GM21619 (cell line): ENCODE data around the gene DOCK7.
"Not testable (repeated sequence)": the region's sequence is repeated elsewhere in the genome, so short reads cannot be mapped to it uniquely, and the experiment has no call there.

ENCODE experiments used
- ATAC-seq: cut with Tn5 transposase; IDR thresholded peaks from one replicate; pipeline ENCODE4 v1.9.1; 2021; ENCODE audit not compliant: unreplicated experiment

DOCK7 gene

GRCh38 chr1:62621907-62622306, 66.3 kb downstream of the DOCK7 start:
- peak; percentile 97 for ATAC-seq

- ATAC-seq = no peak
Observed at GRCh38 chr1:62613890-62614289, 74.3 kb downstream of the DOCK7 start.

DNA sequence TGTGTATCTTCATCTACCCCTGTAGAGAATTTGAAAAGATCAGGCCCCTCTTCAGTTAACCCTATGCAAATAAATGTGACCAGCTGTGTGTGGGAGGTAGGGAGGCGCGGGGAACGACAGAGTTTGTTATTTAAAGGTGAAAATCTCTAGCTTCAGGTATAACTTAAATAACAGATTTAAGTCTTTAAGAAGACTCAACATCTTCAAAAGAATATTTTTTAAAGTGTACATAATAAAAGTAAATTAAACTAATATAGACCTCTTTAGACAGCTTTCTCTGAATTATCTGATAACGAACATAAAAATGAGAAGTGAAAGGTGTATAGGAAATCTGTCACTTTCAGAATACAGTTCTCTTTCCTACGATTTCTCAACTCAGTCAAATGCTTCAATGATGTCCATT, 74.9 kb downstream of the DOCK7 start:
- ATAC-seq = peak; percentile 94

- ATAC-seq = no peak
Observed at GRCh38 chr1:62612770-62613169, 75.4 kb downstream of the DOCK7 start.

GRCh38 chr1:62610588-62610987, 77.6 kb downstream of the DOCK7 start:
- ATAC-seq = not testable (repeated sequence)

DNA sequence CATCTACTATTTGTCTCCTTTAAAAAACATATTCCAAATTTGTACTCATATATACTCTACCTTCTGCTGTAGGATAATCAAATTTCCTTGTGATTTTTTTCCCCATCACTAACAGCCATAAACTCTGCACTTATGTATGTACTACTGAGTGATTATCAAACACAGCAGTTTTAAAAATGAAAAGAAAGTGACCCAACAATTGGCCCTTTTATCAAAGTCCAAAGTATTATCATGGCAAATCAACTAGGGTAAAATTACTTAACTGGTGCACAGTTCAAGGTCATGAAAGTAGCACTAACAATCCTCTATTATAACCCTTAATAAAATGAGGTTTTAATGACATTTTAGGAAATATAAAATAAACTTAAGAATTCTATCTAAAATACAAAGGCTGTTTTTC, 79.3 kb downstream of the DOCK7 start:
- no peak for ATAC-seq

DNA sequence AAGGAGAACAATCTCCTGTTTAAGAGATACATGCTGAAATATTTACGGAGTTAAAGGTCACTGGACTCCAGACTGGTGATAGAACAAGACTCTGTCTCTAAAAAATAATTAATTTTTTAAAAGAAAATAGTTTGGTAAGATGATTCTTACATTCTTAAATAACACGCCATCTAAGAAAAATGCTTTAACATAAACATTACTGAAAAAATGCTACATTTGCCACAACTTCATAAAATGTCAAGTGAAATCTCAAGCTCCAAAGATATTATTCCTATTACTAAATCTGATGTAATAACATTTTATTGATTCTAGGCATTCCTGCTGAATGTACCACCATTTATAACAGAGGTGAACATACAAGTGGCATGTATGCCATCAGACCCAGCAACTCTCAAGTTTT, 86.7 kb downstream of the DOCK7 start:
- no peak for ATAC-seq

DNA sequence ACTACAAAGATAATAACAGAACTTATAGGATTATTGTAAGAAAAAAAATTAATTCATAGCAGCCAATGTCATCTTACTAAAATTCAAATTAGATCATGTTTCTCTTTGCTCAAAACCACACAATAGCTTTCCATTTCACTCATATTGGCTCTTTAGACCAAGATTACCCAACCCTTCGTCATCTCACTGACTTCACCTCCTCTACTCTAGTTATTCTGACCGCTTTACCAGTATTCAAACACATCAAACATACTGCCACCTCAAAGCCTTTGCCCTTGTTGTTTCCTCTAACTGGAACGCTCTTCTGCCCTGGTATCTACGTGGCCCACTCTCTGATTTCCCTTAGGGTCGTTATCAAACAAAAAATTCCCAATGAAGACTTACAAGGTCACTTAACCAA, 89.1 kb downstream of the DOCK7 start:
- no peak for ATAC-seq

DNA sequence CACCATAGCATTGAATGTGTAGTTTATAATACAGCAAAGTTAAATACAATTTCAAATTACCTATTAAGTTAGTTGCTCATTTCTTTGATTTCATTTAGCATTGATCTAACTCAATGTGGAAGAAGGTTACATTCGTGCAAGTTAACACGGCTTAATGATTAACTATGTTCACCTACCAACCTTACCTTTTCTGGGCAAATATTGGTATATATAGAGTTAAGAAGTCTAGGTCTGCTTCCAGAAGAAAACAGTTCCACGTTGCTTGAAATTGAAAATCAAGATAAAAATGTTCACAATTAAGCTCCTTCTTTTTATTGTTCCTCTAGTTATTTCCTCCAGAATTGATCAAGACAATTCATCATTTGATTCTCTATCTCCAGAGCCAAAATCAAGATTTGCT, 90.9 kb downstream of the DOCK7 start, which contains the start of gene ANGPTL3:
Gene ANGPTL3 (plus strand): TSS at position 240 of the 400 bp plus-strand sequence. CDS start 47 bp downstream, at position 287.
- no peak for ATAC-seq

- ATAC-seq = no peak
Observed at GRCh38 chr1:62595647-62596046, 92.5 kb downstream of the DOCK7 start.

DNA sequence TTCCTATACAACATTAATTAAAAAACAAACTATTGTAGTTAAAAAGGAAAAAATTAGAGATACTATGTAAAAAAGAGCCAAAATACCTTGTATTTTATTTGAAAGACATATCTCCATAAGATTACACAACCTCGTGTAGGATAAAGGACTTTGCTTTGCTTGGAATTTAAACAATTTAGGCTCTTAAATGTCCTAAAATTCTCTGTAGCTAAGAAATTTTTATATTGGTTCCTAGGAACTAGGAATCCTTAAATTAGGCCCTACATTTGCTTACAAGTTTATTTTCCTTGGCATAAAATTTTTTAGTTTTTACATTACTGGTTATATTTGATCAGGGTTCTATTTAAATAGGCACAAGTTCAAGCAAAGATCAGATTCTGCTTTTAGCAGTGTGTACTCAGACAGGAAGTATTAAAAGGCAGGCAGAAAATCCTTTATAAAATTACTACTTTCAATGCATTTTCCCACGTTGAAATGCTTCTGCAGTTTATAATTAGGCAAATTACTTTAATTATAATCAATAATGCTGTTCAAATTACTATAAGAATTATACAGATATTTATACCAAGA, 94.3 kb downstream of the DOCK7 start:
- no peak for ATAC-seq

DNA sequence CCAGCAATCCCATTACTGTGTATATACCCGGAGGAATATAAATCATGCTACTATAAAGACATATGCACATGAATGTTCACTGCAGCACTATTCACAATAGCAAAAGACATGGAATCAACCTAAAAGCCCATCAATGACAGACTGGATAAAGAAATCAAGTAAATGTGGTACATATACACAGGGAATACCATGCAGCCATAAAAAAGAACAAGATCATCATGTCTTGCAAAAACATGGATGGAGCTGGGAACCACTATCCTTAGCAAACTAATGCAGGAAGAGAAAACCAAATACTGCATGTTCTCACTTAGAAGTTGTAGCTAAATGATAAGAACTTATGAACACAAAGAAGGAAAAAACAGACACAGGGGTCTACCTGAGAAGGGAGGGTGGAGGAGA, 97.2 kb downstream of the DOCK7 start:
- ATAC-seq = no peak

DNA sequence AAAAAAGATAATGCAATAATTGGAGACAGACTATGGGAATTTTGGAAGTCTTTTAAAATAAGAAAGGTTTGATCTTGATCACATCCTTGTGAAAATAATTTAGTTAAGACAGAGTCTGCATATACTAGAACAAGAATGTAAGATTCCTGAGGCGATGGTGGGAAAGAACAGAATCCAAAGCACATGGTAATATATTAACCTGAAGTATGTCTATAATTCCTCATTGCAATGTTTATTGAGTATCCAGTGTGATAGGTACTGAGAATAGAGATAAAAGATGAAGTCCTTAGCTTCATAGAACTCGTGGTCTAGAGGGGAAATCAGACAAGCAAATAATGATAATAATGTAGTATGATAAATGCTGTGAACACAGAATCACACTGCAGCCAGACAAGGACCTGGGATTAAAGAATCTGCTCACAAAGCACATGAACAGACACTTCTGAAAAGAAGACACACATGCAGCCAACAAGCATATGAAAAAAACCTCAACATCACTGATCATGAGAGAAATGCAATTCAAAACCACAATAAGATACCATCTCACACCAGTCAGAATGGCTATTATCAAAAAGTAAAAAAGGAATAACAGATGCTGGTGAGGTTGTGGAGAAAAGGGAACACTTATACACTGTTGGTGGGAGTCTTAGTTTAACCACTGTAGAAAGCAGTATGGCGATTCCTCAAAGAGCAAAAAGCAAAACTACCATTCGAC, 97.8 kb downstream of the DOCK7 start:
- ATAC-seq = no peak

GRCh38 chr1:62589321-62589720, 98.9 kb downstream of the DOCK7 start:
- no peak for ATAC-seq

GRCh38 chr1:62588000-62588399, 100.2 kb downstream of the DOCK7 start:
- ATAC-seq = no peak

DNA sequence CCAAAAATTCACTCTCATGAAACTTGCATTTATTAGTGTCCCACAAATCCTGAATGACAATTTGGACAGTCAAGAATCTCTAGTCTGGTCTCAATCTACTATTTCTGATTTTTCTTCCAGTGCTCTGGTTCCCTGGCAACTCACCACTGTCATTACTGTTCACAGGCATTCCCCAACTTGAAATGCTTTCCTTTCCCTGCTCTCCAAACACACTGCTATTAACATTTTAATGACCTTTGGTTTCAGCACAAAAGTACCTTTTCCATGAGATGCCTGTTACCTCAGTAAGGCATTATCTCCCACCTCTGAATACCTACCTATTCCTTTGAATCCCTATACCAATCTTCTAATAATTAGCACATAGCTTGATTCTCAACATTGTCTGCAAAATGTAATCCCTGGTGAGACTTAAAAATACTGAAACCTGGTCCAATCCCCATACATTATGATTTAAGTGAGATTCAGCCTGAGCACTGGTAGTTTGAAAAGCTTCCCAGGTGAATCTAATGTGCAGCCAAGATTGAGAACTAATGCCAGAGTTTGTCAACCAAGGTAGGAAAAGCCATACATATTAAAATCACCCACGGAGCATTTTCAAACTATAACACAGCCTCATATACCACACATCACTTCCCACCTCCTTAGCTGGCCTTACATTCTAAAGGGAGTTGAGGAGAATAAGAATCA, 102.6 kb downstream of the DOCK7 start:
- ATAC-seq = no peak

- no peak for ATAC-seq
Observed at GRCh38 chr1:62573675-62574074, 114.5 kb downstream of the DOCK7 start.

DNA sequence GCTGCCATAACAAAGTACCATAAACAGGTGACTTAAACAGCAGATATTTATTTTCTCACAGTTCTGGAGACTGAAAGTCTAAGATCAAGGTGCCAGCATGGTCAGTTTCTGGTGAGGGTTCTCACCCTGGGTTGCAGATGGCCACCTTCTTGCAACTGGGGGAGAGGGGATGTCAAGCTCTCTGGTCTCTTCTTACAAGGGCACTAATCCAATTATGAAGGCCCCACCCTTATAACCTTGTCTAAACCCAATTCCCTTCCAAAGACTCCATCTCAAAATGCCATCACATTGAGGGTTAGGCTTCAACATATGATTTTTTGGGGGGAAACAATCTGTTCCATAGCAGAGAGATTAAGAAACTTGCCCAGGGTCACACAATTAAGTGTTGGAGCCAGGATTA, 115.7 kb downstream of the DOCK7 start:
- no peak for ATAC-seq

- ATAC-seq = not testable (repeated sequence)
Observed at GRCh38 chr1:62571517-62571916, 116.7 kb downstream of the DOCK7 start.

GRCh38 chr1:62567926-62568325, 120.3 kb downstream of the DOCK7 start:
- ATAC-seq = not testable (repeated sequence)

DNA sequence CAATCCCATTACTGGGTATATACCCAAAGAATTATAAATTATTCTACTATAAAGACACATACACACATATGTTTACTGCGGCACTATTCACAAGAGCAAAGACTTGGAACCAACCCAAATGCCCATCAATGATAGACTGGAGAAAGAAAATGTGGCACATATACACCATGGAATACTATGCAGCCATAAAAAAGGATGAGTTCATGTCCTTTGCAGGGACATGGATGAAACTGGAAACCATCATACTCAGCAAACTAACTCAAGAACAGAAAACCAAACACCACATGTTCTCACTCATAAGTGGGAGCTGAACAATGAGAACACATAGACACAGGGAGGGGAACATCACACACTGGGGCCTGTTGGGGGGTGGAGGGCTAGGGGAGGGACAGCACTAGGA, 121.0 kb downstream of the DOCK7 start:
- not testable (repeated sequence) for ATAC-seq

DNA sequence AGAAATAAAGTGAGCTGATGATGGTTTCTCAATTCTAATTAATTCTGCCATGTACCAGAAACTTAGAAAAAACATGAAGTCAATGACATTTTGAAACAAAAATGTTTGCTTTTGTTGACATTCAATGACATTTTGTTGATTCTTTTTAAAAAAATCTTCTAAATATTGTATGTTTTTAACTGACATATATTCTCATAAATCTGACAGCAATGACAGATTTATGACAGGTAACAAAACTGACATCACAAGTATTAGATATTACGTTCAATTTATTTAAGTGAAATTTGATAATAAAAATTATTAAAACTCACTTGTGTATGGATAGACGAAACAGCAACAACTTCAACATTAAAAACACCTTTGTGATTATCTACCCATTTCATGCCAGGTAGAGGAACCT, 126.9 kb downstream of the DOCK7 start:
- ATAC-seq = no peak
